HT-29 (cell line): ENCODE measurements around the gene CPNE4. TPM values are rescaled to one million over a fixed set of nuclear protein-coding genes. Genes with fewer than 3 reads are reported as not detected.

Experiments
- DNase-seq: peaks from one replicate; pipeline ENCODE4 v3.0.0-alpha.2; 2015; ENCODE audit warnings: low spot score
- total RNA-seq: library from RNA; depleted of rRNA; stranded (reverse); fragments of >200 nt; shearing (Covaris generic); gene quantifications from 2 replicates; pipeline ENCODE4 v1.2.3, GENCODE V29; 2014

Gene CPNE4
- total RNA-seq, 1 experiment from 2014 or later, result not detected

GRCh38 chr3:131881777-131882176 is 153.0 kb downstream of the CPNE4 start:
- no peak for DNase-seq

GRCh38 chr3:131880948-131881347 is 153.9 kb downstream of the CPNE4 start:
- no peak for DNase-seq

- DNase-seq, result no peak
Observed at GRCh38 chr3:131868203-131868602, 166.6 kb downstream of the CPNE4 start.

DNA sequence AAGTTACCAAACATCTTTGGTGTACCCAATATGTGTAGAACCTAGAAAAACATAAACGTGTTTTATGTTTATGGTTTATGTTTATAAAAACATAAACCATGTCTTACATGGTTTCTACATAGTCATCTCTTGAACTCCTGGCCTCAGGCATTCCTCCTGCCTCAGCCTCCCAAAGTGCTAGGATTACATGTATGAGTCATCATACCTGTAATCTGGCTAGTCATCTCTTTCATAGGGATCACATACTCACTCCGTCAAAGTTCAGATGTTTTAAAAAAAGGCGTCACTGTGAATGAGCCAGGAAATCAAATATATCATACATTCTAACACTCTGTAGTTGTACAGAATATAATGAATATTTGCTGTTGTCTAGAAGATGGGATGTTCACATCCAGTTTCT is 178.6 kb downstream of the CPNE4 start:
- no peak for DNase-seq

DNA sequence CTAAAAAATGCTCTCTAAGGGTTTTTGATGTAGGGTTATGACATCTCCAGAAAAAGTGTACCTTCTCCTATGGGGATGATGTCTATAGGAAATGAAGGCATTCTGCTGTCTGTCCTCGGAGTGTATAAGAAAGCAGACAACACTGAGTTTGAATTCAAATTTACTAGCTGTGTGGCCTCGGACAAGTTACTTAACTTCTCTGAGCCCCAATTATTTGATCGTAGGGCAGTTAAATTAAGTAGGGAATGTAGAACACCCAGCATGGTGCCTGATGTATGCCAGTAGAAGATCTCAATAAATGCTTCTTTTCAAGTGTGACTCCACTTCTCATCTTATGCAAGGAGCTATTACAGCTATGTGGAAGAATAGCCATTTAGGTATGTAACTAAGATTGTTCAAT is 184.6 kb downstream of the CPNE4 start:
- no peak for DNase-seq

- DNase-seq, result no peak
Observed at GRCh38 chr3:131849616-131850015, 185.2 kb downstream of the CPNE4 start.

- no peak for DNase-seq
Observed at GRCh38 chr3:131847966-131848510, 186.8 kb downstream of the CPNE4 start.

DNA sequence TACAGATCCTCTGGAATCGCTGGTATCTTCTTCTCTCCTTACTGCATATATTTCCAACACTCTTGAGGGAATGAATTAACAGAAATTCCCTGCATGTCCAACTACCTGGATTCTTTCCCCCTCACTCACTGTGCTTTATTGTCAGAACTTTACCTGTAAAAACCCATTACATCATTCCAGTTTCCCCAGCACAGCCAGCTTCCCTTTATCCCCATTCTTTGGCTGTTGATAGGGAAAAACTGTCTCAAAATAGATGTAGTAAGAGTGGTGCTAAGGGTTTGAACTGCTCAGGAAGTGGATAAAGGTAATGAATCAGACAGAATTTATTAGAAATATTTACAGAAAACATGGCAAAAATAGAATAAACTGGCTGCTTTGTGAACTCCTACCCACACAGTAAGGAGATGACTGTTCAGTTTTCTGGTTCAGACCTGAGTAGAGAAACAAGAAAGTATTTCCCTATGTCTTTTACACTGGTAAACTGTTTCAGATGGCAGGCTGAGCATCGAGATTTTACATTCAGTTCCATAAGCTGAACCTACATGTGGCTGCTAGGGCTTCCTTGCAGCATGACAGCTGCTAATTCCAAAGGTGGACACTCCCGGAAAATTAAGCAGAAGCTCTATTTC is 188.4 kb downstream of the CPNE4 start:
- DNase-seq, result no peak

DNA sequence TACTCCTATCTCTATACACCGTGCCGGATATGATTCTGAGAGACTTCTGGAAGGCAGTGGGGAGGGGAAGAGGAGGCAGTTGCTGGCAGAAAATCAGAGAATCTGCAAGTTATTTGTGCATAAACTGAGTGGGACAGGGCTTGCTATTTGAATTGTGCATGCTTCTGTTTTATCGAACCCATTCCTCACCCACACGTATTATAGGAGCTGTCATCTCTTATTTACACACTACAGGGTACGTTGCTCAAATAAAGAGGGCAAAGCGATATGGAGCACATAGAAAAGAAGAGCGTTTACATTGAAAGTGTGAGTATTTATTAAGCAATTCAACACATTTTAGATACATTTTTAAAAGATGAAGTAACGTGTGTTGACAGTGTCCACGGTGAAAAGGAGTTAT is 191.6 kb downstream of the CPNE4 start:
- no peak for DNase-seq

GRCh38 chr3:131840156-131840797 is 194.5 kb downstream of the CPNE4 start:
- DNase-seq, result no peak

DNA sequence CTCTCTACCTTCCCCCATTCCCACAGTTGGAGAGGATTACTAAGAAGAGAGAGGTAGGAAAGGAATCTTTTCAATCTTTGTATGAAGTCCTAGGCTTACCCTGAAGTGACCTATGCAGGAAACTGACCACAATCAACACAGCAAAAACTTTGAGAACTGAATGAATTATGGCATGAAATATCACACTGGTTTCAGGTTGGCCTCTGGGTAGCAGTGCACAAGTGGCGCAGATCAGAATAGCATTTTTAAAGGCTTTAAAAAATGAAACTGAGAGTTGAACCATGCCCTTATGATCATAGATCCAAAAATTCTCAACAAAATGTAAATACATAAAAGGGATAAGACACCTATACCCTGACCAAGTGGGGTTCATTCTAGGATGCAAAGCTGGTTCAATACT is 198.9 kb downstream of the CPNE4 start:
- no peak for DNase-seq

- no peak for DNase-seq
Observed at GRCh38 chr3:131831608-131832007, 203.2 kb downstream of the CPNE4 start.

- DNase-seq, result no peak
Observed at GRCh38 chr3:131821191-131821762, 213.5 kb downstream of the CPNE4 start.

DNA sequence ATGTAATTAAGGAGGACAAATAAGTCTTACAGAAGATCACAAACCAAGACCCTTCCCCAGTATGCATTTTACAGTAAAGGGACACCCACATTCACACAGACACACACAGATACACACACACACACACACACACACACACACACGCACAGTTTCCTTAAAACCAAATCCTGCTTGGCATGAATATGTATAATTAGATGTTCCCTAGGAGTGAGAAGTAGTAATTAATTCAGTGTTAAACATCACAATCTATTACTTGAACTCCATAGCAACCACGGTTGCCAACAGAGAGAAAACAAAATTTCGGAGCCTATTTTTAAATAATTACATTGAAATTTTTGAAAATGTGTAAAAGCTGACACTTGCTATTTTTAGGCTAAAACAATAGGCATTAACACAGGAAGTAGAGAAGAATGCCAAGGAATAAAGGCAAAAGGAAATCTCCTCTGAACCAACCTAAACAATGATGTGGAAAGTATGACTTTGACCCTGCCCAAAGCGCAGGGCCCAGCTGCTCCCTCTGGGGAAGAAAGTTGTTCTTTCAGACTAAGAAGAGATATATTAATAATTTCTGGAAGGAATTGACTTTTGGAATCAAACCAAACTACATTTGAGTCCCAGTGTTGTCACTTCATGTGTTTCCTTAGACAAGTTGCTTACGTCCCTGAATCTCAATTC is 215.3 kb downstream of the CPNE4 start:
- DNase-seq, result no peak

- DNase-seq, result no peak
Observed at GRCh38 chr3:131812433-131812832, 222.4 kb downstream of the CPNE4 start.

DNA sequence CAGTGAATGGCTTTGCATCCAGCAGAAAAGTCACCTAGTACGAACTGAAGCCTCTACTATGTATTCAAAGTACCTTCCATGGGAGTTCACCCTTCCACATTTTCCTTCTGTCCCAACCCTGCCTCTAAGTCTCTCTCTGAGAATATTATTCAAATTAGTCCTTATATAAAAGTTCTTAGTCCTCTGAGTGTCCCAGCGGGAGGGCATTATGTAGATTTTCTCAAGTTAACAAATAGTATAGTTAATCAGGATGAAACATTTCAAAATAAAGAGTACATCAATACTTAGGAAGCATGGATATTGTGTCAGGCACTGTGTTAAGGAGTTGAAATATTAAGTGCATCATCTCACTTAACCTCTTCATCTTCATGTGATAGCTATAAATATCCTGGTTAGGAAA is 223.3 kb downstream of the CPNE4 start:
- DNase-seq, result no peak

GRCh38 chr3:131807822-131808221 is 227.0 kb downstream of the CPNE4 start:
- DNase-seq, result no peak

DNA sequence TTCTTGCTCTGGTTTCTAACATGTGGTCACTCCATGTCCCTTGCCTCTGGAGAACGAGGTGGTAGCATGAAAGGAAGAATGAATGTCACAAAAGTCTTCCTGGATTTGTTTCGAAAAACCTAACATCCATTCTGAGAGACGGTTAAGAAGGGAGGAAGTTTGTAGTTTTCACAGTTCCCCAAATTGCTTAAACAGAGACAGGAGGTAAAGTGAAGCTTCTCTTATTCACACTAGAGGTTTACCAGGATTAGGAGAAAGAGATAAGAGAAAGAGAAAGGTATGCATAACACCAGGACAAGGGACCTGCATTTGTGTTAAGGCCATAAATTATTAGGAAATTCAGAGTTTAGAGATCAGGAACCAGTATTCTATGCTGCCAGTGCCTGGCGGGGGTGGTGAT is 228.1 kb downstream of the CPNE4 start:
- no peak for DNase-seq

DNA sequence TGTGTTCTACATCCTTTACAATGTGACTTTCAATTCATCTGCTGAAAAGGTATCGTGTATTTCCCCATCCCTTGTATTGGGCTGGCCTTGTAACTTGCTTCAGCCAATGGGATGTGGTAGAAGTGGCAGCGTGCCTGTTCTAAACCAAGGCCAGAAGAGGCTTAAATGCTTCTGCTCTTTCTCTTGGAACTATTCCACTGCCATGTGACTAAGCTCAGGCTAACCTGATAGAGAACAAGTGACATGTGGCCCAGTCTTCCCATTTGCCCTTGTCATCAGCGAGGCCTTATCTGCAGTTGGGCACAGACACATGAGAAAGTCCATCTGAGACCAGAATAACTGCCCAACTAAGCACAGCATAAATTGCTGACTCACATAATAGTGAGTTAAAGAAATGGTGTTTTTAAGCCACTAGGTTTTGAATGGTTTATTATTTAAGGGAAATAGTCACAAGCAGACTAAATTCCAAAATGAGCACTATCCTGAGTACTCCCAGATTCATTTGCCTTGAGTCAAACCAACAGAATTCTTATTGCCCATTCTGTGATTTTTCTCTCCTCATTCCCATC is 230.2 kb downstream of the CPNE4 start:
- no peak for DNase-seq

- no peak for DNase-seq
Observed at GRCh38 chr3:131803113-131803512, 231.7 kb downstream of the CPNE4 start.

DNA sequence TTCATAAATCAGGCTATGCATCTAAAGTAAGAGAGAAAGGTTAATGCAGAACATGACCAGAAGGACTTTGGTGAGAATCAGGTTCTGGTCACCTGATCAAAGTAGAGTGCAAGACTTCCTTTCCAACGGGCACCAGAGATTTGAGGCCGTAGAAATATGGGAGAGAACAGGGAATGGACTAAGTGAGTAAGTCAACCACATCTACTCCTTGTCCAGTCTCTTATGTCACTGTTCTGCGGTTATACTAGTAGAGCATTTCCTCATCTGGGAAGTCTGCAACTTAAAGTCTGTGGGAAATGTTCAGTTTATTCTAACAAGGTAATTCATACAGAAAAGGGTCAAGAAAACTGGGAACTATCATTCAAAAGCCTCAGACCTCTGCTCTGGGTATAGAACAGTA is 232.8 kb downstream of the CPNE4 start:
- DNase-seq, result no peak

DNA sequence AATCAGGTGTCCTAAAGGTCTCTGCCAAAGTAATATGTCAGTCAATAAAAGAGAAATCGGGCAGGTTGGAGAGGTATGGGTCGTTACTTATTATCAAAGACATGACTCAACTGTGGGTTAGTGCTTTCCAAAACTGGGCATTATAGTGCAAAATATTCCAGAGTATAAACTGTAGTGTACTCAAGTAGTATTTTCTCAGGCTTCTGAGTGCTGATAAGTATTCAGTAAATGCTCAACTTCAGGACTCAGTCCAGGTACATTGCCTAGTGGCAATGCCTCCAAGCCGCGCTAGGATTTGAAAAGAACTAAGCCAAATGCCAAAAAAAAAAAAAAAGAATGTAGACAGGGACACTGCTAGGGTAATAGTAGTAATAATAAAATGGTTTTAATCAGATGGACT is 233.2 kb downstream of the CPNE4 start:
- DNase-seq, result no peak
